ENCODE results near the gene CPNE5. TPM values are rescaled to one million over a fixed set of nuclear protein-coding genes. Genes with fewer than 3 reads are reported as not detected.

The CPNE5 gene
- total and polyA plus RNA-seq, 2 of the 4 experiments (the other 2 are of a cell fraction), result 0.07 TPM; not detected in 1

- H2AFZ ChIP-seq (replicated peaks; ENCODE audit: low read length, poor library complexity), result no peak overlapping the region
- BruUV-seq (replicated peaks), result no TSS peak
These were observed 31.5 kb downstream of the CPNE5 start for GRCh38 chr6:36807750-36808149.

More at GRCh38 chr6:36807750-36808149, 31.5 kb downstream of the CPNE5 start:
- no peak for TF ChIP-seq CHD1 (IDR thresholded peaks at IDR 0.05; ENCODE audit: low read depth, low read length)
- TF ChIP-seq CEBPB (IDR thresholded peaks at IDR 0.05; ENCODE audit: low read depth, low read length), result no peak
- TF ChIP-seq NFE2L2 (IDR thresholded peaks at IDR 0.05; ENCODE audit: low read depth, low read length), result no peak
- no peak for TF ChIP-seq POLR2A (IDR thresholded peaks at IDR 0.05; ENCODE audit: low read depth, low read length)
- TF ChIP-seq BHLHE40 (IDR thresholded peaks at IDR 0.05; ENCODE audit: low read depth, low read length), result no peak
- TF ChIP-seq MAFK (IDR thresholded peaks at IDR 0.05; ENCODE audit: low read depth, low read length), result no peak
- TF ChIP-seq SMC3 (IDR thresholded peaks at IDR 0.05; ENCODE audit: low read depth, low read length), result no peak
- no peak for TF ChIP-seq CTCF (conservative IDR thresholded peaks at IDR 0.05; ENCODE audit: low read depth, low read length)
- no peak for TF ChIP-seq USF2 (IDR thresholded peaks at IDR 0.05; ENCODE audit: low read depth, low read length)
- no peak for TF ChIP-seq ELK1 (IDR thresholded peaks at IDR 0.05; ENCODE audit: borderline replicate concordance, low read depth, low read length)
- no peak for TF ChIP-seq FOS (IDR thresholded peaks at IDR 0.05; ENCODE audit: low read depth, low read length)
- TF ChIP-seq RAD21 (IDR thresholded peaks at IDR 0.05; ENCODE audit: low read length), result no peak
- no peak for TF ChIP-seq MAZ (IDR thresholded peaks at IDR 0.05; ENCODE audit: borderline replicate concordance, low read depth, low read length)
- no peak for TF ChIP-seq MXI1 (IDR thresholded peaks at IDR 0.05; ENCODE audit: borderline replicate concordance, low read depth, low read length)
- no peak for TF ChIP-seq RCOR1 (IDR thresholded peaks at IDR 0.05; ENCODE audit: insufficient replicate concordance, low read length)
- no peak for TF ChIP-seq RFX5 (IDR thresholded peaks at IDR 0.05; ENCODE audit: low read depth, low read length)
- H3K27me3 ChIP-seq (ENCODE audit: control insufficient read depth, insufficient read depth, low read length), result peaks cover 64% of the 10 kb centered on the region
- H3K4me2 ChIP-seq (ENCODE audit: low read depth, low read length), result no peak overlapping the region
- no peak overlapping the region for H2BK15ac ChIP-seq (ENCODE audit: low read depth, low read length)
- no peak overlapping the region for H4K91ac ChIP-seq (ENCODE audit: insufficient read depth, low read depth, low read length)
- H3K4me3 ChIP-seq (ENCODE audit: insufficient read depth, low read depth, low read length), result no peak overlapping the region
- WGBS, 2 experiments (ENCODE audit: extremely low coverage in 2 of 2, insufficient read length in 1 of 2), result 92% methylated on average over 4 of the region's 7 CpGs; no CpG with 5 or more reads in 1 of the 2 experiments
- H3K9me3 ChIP-seq (ENCODE audit: control insufficient read depth, insufficient read depth, low read length), result no peaks in the 10 kb centered on the region
- H2BK20ac ChIP-seq (ENCODE audit: low read depth, low read length), result no peak overlapping the region
- ATAC-seq (ENCODE audit: low read depth) (no peak), DNase-seq (no peak)
- no peak overlapping the region for H3K27ac ChIP-seq (ENCODE audit: insufficient read depth, low read length)
- H2BK5ac ChIP-seq (ENCODE audit: low read depth, low read length, poor library complexity, severe bottlenecking), result no peak overlapping the region
- H2AK9ac ChIP-seq (replicated peaks; ENCODE audit: low read depth, low read length, poor library complexity), result no peak overlapping the region
- H4K8ac ChIP-seq (ENCODE audit: low read depth in 2 of 2, low read length in 2 of 2), result no peak overlapping the region
- no peak overlapping the region for H3K9ac ChIP-seq (ENCODE audit: low read depth, low read length)
- no peaks in the 10 kb centered on the region for H3K79me1 ChIP-seq (ENCODE audit: low read depth in 1 of 2, low read length in 2 of 2)
- H2AK5ac ChIP-seq (ENCODE audit: low read depth, low read length), result no peak overlapping the region
- ChIA-PET POLR2A (ENCODE audit: unreplicated experiment) (no interaction called here), CTCF (interaction anchor here (1.3 kb wide), 1 partner anchor 27 kb away, joined by 4 read pairs; no protein-coding TSS in a partner anchor)
- H3K4ac ChIP-seq (ENCODE audit: low read depth, low read length), result no peak overlapping the region
- dilution Hi-C loops (cut with HindIII; ENCODE audit: low sequenced_read_pairs, unreplicated experiment), result no loop called here
- H2BK120ac ChIP-seq (ENCODE audit: low read depth, low read length), result no peak overlapping the region
- H3K23ac ChIP-seq (ENCODE audit: low read depth, low read length), result no peak overlapping the region
- H3K18ac ChIP-seq (ENCODE audit: low read depth, low read length), result no peak overlapping the region
- no peaks in the 10 kb centered on the region for H3K4me1 ChIP-seq (ENCODE audit: control insufficient read depth, insufficient read depth, low read length)
- H3K9me1 ChIP-seq (ENCODE audit: insufficient read depth, low read length), result no peaks in the 10 kb centered on the region; the same call in 1 of the 2 replicates
- H4K20me1 ChIP-seq (ENCODE audit: insufficient read depth, low read length), result no peaks in the 10 kb centered on the region
- in situ Hi-C loops (cut with MboI; ENCODE audit: low sequenced_read_pairs), result no loop called here
- no peak overlapping the region for H3K14ac ChIP-seq (replicated peaks; ENCODE audit: low read depth, low read length)
- H4K5ac ChIP-seq (ENCODE audit: low read depth, low read length), result no peak overlapping the region
- no peak overlapping the region for H3K56ac ChIP-seq (ENCODE audit: extremely low read depth, insufficient read depth, low read length)
- no peaks in the 10 kb centered on the region for H3K36me3 ChIP-seq (ENCODE audit: control insufficient read depth, insufficient read depth, low read length)
- intact Hi-C loops (cut with micrococcal nuclease), result no loop called here
